Adrenal gland (tissue), 5 donors: ENCODE measurements around the gene MEIS3.

Experiments used
- CTCF ChIP-seq, 6 experiments: fragments of 450-650 bp in 4 of 6; fragments of 200-600 bp in 2 of 6; sonication (generic) in 1 of 6; IDR thresholded peaks; 1 replicate in 5 of 6; 2 replicates in 1 of 6; pipeline versions ENCODE4 v1.5.1 to v1.8.0; 2016 to 2021; ENCODE audit warnings: antibody characterized with exemption in 6 of 6, mild to moderate bottlenecking in 2 of 6, moderate library complexity in 1 of 6
- POLR2A ChIP-seq, 2 donors: fragments of 450-650 bp; IDR thresholded peaks; one replicate each; pipeline ENCODE4 v1.6.1; 2017; ENCODE audit warnings: antibody characterized with exemption in 2 of 2, mild to moderate bottlenecking in 2 of 2, moderate library complexity in 1 of 2
- donor health status: DM: no; HTN: no; CAD: no.

DNA sequence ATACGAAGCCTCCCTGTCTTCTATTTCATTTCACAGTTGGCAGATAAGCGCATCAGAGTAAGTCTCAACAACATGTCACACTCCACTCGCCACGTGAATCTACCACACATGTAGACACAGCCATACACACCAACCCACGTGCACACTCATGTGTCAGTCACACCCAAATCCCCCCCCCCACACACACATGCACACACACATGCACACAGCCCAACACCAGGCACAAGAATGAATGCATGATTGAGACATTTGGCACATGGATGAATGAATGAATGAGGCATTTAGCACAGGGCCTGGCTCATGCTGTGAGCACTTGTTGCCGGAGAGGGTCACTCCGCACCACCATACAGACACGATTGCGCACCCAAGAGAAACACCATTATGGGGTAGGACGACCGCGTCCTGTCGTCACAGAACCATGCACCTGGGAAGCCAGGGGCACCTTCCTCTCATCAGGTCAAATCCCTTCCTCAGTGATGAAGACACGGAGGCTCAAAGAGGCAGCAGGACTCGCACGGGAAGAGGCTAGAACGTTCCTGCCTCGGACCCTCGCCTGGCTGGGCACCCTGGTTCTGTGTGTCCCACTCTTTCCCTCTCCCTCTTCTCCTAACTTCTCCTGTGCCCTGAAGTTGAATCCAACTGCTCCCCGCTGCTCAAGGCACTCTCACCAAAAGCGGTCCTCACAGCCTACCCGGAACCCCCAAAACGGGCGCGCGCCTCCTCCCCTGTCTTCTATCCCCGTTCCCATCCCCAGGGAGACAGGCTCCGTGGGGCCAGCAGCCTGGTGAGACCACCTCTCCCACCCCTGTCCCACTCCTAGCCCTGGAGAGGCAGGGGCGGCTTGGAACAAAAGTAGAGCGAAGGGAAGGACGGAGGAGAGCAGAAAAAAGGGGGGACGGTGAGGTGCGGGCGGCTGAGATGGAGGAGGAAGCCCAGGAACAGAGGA lies 1.3 kb downstream of the MEIS3 start:
- TF ChIP-seq CTCF (IDR thresholded peaks at IDR 0.05) (no peak), POLR2A (IDR thresholded peaks at IDR 0.05) (no peak)
